Medulla oblongata (tissue), 1 donor: Measurements from ENCODE around the gene PRRG2.
"Not testable (repeated sequence)": the region's sequence is repeated elsewhere in the genome, so short reads cannot be mapped to it uniquely, and the experiment has no call there.

Source experiments
- DNase-seq: peaks from one replicate; pipeline ENCODE4 v3.0.0-alpha.2; 2015; ENCODE audit errors: extremely low spot score

Gene PRRG2

GRCh38 chr19:49609499-49610092 is 28.5 kb downstream of the PRRG2 start:
- DNase-seq = no peak

GRCh38 chr19:49613374-49613773 is 32.3 kb downstream of the PRRG2 start:
- no peak for DNase-seq

- DNase-seq = no peak
Measured at GRCh38 chr19:49614096-49614833, 33.1 kb downstream of the PRRG2 start.

GRCh38 chr19:49615861-49616260 is 34.7 kb downstream of the PRRG2 start:
- no peak for DNase-seq

GRCh38 chr19:49616532-49616931 is 35.4 kb downstream of the PRRG2 start:
- no peak for DNase-seq

GRCh38 chr19:49616945-49617344 is 35.8 kb downstream of the PRRG2 start:
- no peak for DNase-seq

GRCh38 chr19:49617860-49618259 is 36.7 kb downstream of the PRRG2 start:
- DNase-seq = not testable (repeated sequence)

- no peak for DNase-seq
Measured at GRCh38 chr19:49624967-49625910, 44.1 kb downstream of the PRRG2 start.

- no peak for DNase-seq
Measured at GRCh38 chr19:49626226-49626625, 45.1 kb downstream of the PRRG2 start.

GRCh38 chr19:49629659-49630058 is 48.5 kb downstream of the PRRG2 start:
- DNase-seq = no peak

GRCh38 chr19:49631014-49631588 is 50.0 kb downstream of the PRRG2 start:
- DNase-seq = no peak

- no peak for DNase-seq
Measured at GRCh38 chr19:49631610-49632192, 50.6 kb downstream of the PRRG2 start.

GRCh38 chr19:49632576-49632975 is 51.5 kb downstream of the PRRG2 start:
- DNase-seq = no peak

- DNase-seq = not testable (repeated sequence)
Measured at GRCh38 chr19:49633273-49633672, 52.2 kb downstream of the PRRG2 start.

GRCh38 chr19:49635530-49636232 is 54.6 kb downstream of the PRRG2 start:
- no peak for DNase-seq

- DNase-seq = no peak
Measured at GRCh38 chr19:49636233-49636932, 55.3 kb downstream of the PRRG2 start.

GRCh38 chr19:49637821-49638738 is 57.0 kb downstream of the PRRG2 start:
- peak; percentile 10 for DNase-seq

GRCh38 chr19:49639401-49640112 is 58.4 kb downstream of the PRRG2 start:
- no peak for DNase-seq
